CD4-positive, alpha-beta T cell treated with Interleukin-1 beta for 1 hour (primary cell): Measurements from ENCODE around the gene IP6K1.
"Not testable (repeated sequence)": the region's sequence is repeated elsewhere in the genome, so short reads cannot be mapped to it uniquely, and the experiment has no call there.

ENCODE experiments used
- DNase-seq, 2 donors: peaks; one replicate each; pipeline ENCODE4 v3.0.0-alpha.2; 2020 to 2022

Gene IP6K1

GRCh38 chr3:49705390-49705960, 80.9 kb downstream of the IP6K1 start:
- no peak for DNase-seq

GRCh38 chr3:49704629-49705028, 81.7 kb downstream of the IP6K1 start:
- DNase-seq: no peak

- no peak for DNase-seq
These were observed 82.4 kb downstream of the IP6K1 start for GRCh38 chr3:49703956-49704355.

GRCh38 chr3:49703443-49703927, 82.9 kb downstream of the IP6K1 start:
- peak; percentile 74 to 77 for DNase-seq

- no peak for DNase-seq
These were observed 83.7 kb downstream of the IP6K1 start for GRCh38 chr3:49702672-49703071.

GRCh38 chr3:49701388-49702077, 84.8 kb downstream of the IP6K1 start:
- no peak for DNase-seq

GRCh38 chr3:49700453-49701128, 85.8 kb downstream of the IP6K1 start:
- DNase-seq: no peak

GRCh38 chr3:49700014-49700413, 86.3 kb downstream of the IP6K1 start:
- DNase-seq: no peak

- DNase-seq: no peak
These were observed 86.9 kb downstream of the IP6K1 start for GRCh38 chr3:49699281-49699979.

GRCh38 chr3:49695350-49696015, 90.9 kb downstream of the IP6K1 start:
- DNase-seq: not testable (repeated sequence)

- DNase-seq: not testable (repeated sequence)
These were observed 91.8 kb downstream of the IP6K1 start for GRCh38 chr3:49694409-49695070.

- not testable (repeated sequence) for DNase-seq
These were observed 94.9 kb downstream of the IP6K1 start for GRCh38 chr3:49691481-49691880.

- not testable (repeated sequence) for DNase-seq
These were observed 95.5 kb downstream of the IP6K1 start for GRCh38 chr3:49690856-49691255.

- not testable (repeated sequence) for DNase-seq
These were observed 96.3 kb downstream of the IP6K1 start for GRCh38 chr3:49689908-49690624.

GRCh38 chr3:49689046-49689907, 97.1 kb downstream of the IP6K1 start, which contains the start of the genes MST1 and RNF123:
Gene MST1 (minus strand): TSS chr3:49689474. CDS start chr3:49688691, 783 bp downstream.
Gene RNF123 (plus strand): TSS chr3:49689557. CDS start chr3:49691166, 1,609 bp downstream.
- DNase-seq: peak; percentile 91 to 94

GRCh38 chr3:49688338-49689045, 97.8 kb downstream of the IP6K1 start:
- DNase-seq: not testable (repeated sequence)

GRCh38 chr3:49687424-49687795, 98.9 kb downstream of the IP6K1 start:
- not testable (repeated sequence) for DNase-seq

GRCh38 chr3:49686769-49687423, 99.4 kb downstream of the IP6K1 start:
- peak; percentile 37 to 43 for DNase-seq

GRCh38 chr3:49686346-49686745, 100.0 kb downstream of the IP6K1 start:
- DNase-seq: peak; percentile 18 to 34
